Heart right ventricle (tissue), 16 donors: Measurements from ENCODE around the gene VASN. TPM values are rescaled to one million over a fixed set of nuclear protein-coding genes. Genes with fewer than 3 reads are reported as not detected.
A peak's percentile ranks its signal among the peaks of the same experiment; 100 is the strongest.

Source experiments
- ATAC-seq, 8 donors: fragments of 200-7000 bp; cut with Tn5 transposase; one replicate each; pipeline ENCODE4 v1.9.1; 2020; ENCODE audit warnings: mild to moderate bottlenecking in 8 of 8, moderate library complexity in 8 of 8, moderate number of reproducible peaks in 1 of 8
- DNase-seq, 2 donors: peaks; one replicate each; pipeline ENCODE4 v3.0.0-alpha.2; 2020
- H3K27ac ChIP-seq, 10 donors: fragments of 200-600 bp; sonication (generic) in 2 of 10; one replicate each; pipeline versions ENCODE4 v1.5.0 to v1.8.0; 2020 to 2022; ENCODE audit warnings: mild to moderate bottlenecking in 3 of 10
- H3K27me3 ChIP-seq, 7 donors: fragments of 200-600 bp; one replicate each; pipeline ENCODE4 v1.8.0; 2021 to 2022; ENCODE audit warnings: mild to moderate bottlenecking in 2 of 7
- H3K36me3 ChIP-seq, 9 donors: fragments of 200-600 bp; sonication (generic) in 1 of 9; one replicate each; pipeline versions ENCODE4 v1.5.0 to v1.8.0; 2020 to 2022; ENCODE audit warnings: mild to moderate bottlenecking in 2 of 9
- H3K4me1 ChIP-seq, 9 donors: fragments of 200-600 bp; sonication (generic) in 1 of 9; one replicate each; pipeline versions ENCODE4 v1.5.0 to v1.8.0; 2020 to 2022; ENCODE audit warnings: mild to moderate bottlenecking in 4 of 9
- H3K4me3 ChIP-seq, 10 donors: fragments of 200-600 bp; sonication (generic) in 2 of 10; one replicate each; pipeline versions ENCODE4 v1.5.0 to v1.8.0; 2020 to 2022; ENCODE audit warnings: mild to moderate bottlenecking in 7 of 10, moderate library complexity in 2 of 10
- H3K9me3 ChIP-seq, 11 donors: fragments of 200-600 bp in 10 of 11; sonication (generic) in 2 of 11; one replicate each; pipeline versions ENCODE4 v1.5.0 to v1.8.0; 2013 to 2022; ENCODE audit warnings: mild to moderate bottlenecking in 2 of 11, control low read depth in 1 of 11, moderate library complexity in 1 of 11
- CTCF ChIP-seq, 9 donors: fragments of 200-600 bp; sonication (generic) in 2 of 9; IDR thresholded peaks; one replicate each; pipeline versions ENCODE4 v1.5.0 to v1.8.0; 2021 to 2022; ENCODE audit warnings: antibody characterized with exemption in 9 of 9, mild to moderate bottlenecking in 5 of 9, moderate library complexity in 1 of 9
- WGBS, 2 donors: extraction: QIAGEN DNeasy Blood & Tissue Kit; methylation state at CpG; one replicate each; pipeline ENCODE4 v1.1.7; 2013; ENCODE audit warnings: inconsistent platforms in 1 of 2; 5-methylcytosine and 5-hydroxymethylcytosine counted together
- intact Hi-C, 10 donors: fragments of 100-400 bp; cut with DNase I; formaldehyde crosslinking; loops; one replicate each; pipeline versions ENCODE4 v1.11.1 to v1.14.2; 2022
- polyA plus RNA-seq, 2 donors: library from polyadenylated mRNA; stranded (reverse); fragments of 200-250 nt; gene quantifications; one replicate each; pipeline ENCODE4 v1.2.3, GENCODE V29; 2013
- total RNA-seq, 10 donors: library from RNA; stranded (reverse); fragmentation: NEBNext Ultra II Directional in 3 of 10; extraction: Animal tissue kit (Norgen Biotek cat#: 25700) in 3 of 10; gene quantifications; one replicate each; pipeline versions ENCODE4 v1.2.1 to v1.2.4, GENCODE V29; 2021 to 2023
- donor health status: Arrhythmogenic right ventricular cardiomyopathy.
- donor health status: ischemic (EF 13 %, LVEDD 7.1; RV severe dilation, severe dysfunction).
- donor health status: healthy with polysubstance abuse.
- donor health status: DM: no; HTN: yes; CAD: no.
- donor health status: DM: no; HTN: no; CAD: no.
- donor health status: ischemic (EF 25% LVEDD 6.9; RV normal size, moderate dysfunction).
- donor health status: ischemic (EF 25% LVEDD 5.7; RV mildly dilated, moderate dysfunction).
- donor health status: healthy.
- donor health status: DM: yes; HTN: yes; CAD: no.
- donor health status: Ischemic cardiomyopathy.
- donor health status: ischemic (EF 35%, LVEDD 5.7; RV mildly dilated, moderate dysfunction).
- donor health status: nonischemic (EF 11% LVEDD 7.7; RV severe dilation, severe dysfunction).
- donor health status: DM: yes; HTN: yes; CAD: no.
- donor health status: PGD.
- donor health status: ischemic (EF 29% LVEDD 5.4; RV normal size, mild dysfunction).
- donor health status: nonischemic (EF 23%, LVEDD 6.1; RV moderate dilation, normal function).

Gene VASN
- total and polyA plus RNA-seq, 12 donors, result 3.1 to 27.9 (median 6.0) TPM

- peak in 5 of 8 donors; percentile 3 to 14 (median 5) for ATAC-seq
- H3K9me3 ChIP-seq, result no peaks in the 10 kb centered on the region
- intact Hi-C loops, result loop anchor here in 5 of 10 donors (10.0 kb wide), 3 partner anchors 134 to 354 kb away; no protein-coding TSS in a partner anchor
- TF ChIP-seq CTCF (IDR thresholded peaks at IDR 0.05), result no peak
- H3K36me3 ChIP-seq, result peaks cover 0 to 76% (median 18%) of the 10 kb centered on the region in 9 donors
- WGBS, 2 donors, result 66 to 76% methylated on average over 10 of the region's 10 CpGs
- H3K4me3 ChIP-seq, result no peak overlapping the region
- peak overlapping the region in 6 of 10 donors; percentile 3 to 59 (median 34) for H3K27ac ChIP-seq
- no peaks in the 10 kb centered on the region for H3K27me3 ChIP-seq
- no peak for DNase-seq
- peaks cover 13 to 39% (median 26%) of the 10 kb centered on the region in 9 donors for H3K4me1 ChIP-seq
Measured at GRCh38 chr16:4338712-4339299, 32.8 kb upstream of the VASN start.

- Histone ChIP-seq H3K27me3 (no peaks in the 10 kb centered on the region), H3K4me1 (peaks cover 13 to 41% (median 26%) of the 10 kb centered on the region in 9 donors), H3K36me3 (peaks cover 0 to 70% (median 17%) of the 10 kb centered on the region in 9 donors), H3K4me3 (no peak overlapping the region), H3K27ac (peak overlapping the region in 6 of 10 donors; percentile 13 to 59 (median 34)), H3K9me3 (no peaks in the 10 kb centered on the region)
- no peak for ATAC-seq
- intact Hi-C loops, result loop anchor here in 5 of 10 donors (10.0 kb wide), 3 partner anchors 135 to 355 kb away; no protein-coding TSS in a partner anchor
- 68 to 69% methylated on average over 10 of the region's 10 CpGs for WGBS, 2 donors
- TF ChIP-seq CTCF (IDR thresholded peaks at IDR 0.05), result no peak
- no peak for DNase-seq
Measured at GRCh38 chr16:4339455-4339854, 32.2 kb upstream of the VASN start.

- peak; percentile 21 to 55 (median 41) for ATAC-seq
- no peak overlapping the region for H3K4me3 ChIP-seq
- peaks cover 13 to 41% (median 26%) of the 10 kb centered on the region in 9 donors for H3K4me1 ChIP-seq
- intact Hi-C loops, result loop anchor here in 5 of 10 donors (10.0 kb wide), 3 partner anchors 135 to 355 kb away; no protein-coding TSS in a partner anchor
- H3K36me3 ChIP-seq, result peaks cover 0 to 65% (median 13%) of the 10 kb centered on the region in 9 donors
- 39 to 48% methylated on average over 14 of the region's 14 CpGs for WGBS, 2 donors
- DNase-seq, result peak in 1 of 2 donors; percentile 70
- H3K9me3 ChIP-seq, result no peaks in the 10 kb centered on the region
- peak overlapping the region in 5 of 10 donors; percentile 13 to 59 (median 34) for H3K27ac ChIP-seq
- no peak for TF ChIP-seq CTCF (IDR thresholded peaks at IDR 0.05)
- no peaks in the 10 kb centered on the region for H3K27me3 ChIP-seq
Measured at GRCh38 chr16:4339909-4340308, 31.7 kb upstream of the VASN start.

GRCh38 chr16:4340443-4340842 is 31.2 kb upstream of the VASN start:
- no peak for TF ChIP-seq CTCF (IDR thresholded peaks at IDR 0.05)
- Histone ChIP-seq H3K9me3 (no peaks in the 10 kb centered on the region), H3K27me3 (no peaks in the 10 kb centered on the region), H3K4me1 (peaks cover 14 to 41% (median 26%) of the 10 kb centered on the region in 9 donors), H3K27ac (no peak overlapping the region), H3K36me3 (peaks cover 0 to 60% (median 8%) of the 10 kb centered on the region in 9 donors), H3K4me3 (no peak overlapping the region)
- 82 to 83% methylated on average over 6 of the region's 6 CpGs for whole genome bisulfite sequencing, 2 donors
- ATAC-seq (no peak), DNase-seq (no peak)
- intact Hi-C loops, result no loop called here
